WTC11 (cell line): ENCODE data around the gene NTRK1. TPM values are rescaled to one million over a fixed set of nuclear protein-coding genes. Genes with fewer than 3 reads are reported as not detected.

Experiments used
- ATAC-seq: fragments of 200-7000 bp; cut with Tn5 transposase; 2 replicates; pipeline ENCODE4 v1.10.0; 2021; ENCODE audit warnings: mild to moderate bottlenecking, moderate library complexity
- CTCF ChIA-PET: fragments of 300-600 bp; sonication (Branson Sonifier 250); formaldehyde crosslinking; loops from one replicate; lab custom pipeline; 2021; ENCODE audit warnings: antibody characterized with exemption; lab: Charles Lee
- POLR2A ChIA-PET: fragments of 350-600 bp; sonication (Branson Sonifier 250); formaldehyde crosslinking; loops from one replicate; lab custom pipeline; 2021; ENCODE audit warnings: antibody characterized with exemption; lab: Charles Lee
- DNase-seq: peaks from one replicate; pipeline ENCODE4 v3.0.0; 2021; ENCODE audit warnings: low spot score
- H3K27ac Mint-ChIP-seq: 2 replicates; pipeline ENCODE4 v1.8.0; 2021; ENCODE audit warnings: mixed read lengths
- H3K27me3 Mint-ChIP-seq: 2 replicates; pipeline ENCODE4 v1.8.0; 2021; ENCODE audit warnings: low read depth, mild to moderate bottlenecking, moderate library complexity, mixed read lengths
- H3K36me3 Mint-ChIP-seq: 2 replicates; pipeline ENCODE4 v1.8.0; 2021; ENCODE audit warnings: mixed read lengths
- H3K4me1 Mint-ChIP-seq: 2 replicates; pipeline ENCODE4 v1.8.0; 2022; ENCODE audit warnings: mixed read lengths
- H3K4me3 Mint-ChIP-seq: 2 replicates; pipeline ENCODE4 v1.8.0; 2021; ENCODE audit warnings: mild to moderate bottlenecking, moderate library complexity, mixed read lengths
- H3K9me3 Mint-ChIP-seq: 2 replicates; pipeline ENCODE4 v1.8.0; 2021; ENCODE audit warnings: mixed read lengths
- ERG ChIP-seq: fragments of 250-450 bp; sonication (Bioruptor Pico); IDR thresholded peaks from 2 replicates; pipeline ENCODE4 v1.8.0; 2021; ENCODE audit warnings: mild to moderate bottlenecking
- FOXK1 ChIP-seq: sonication (generic); formaldehyde crosslinking; IDR thresholded peaks from 2 replicates; pipeline ENCODE4 v1.8.0; 2022; ENCODE audit warnings: mild to moderate bottlenecking, moderate library complexity, missing genetic modification reagents
- FOXP4 ChIP-seq: sonication (generic); formaldehyde crosslinking; IDR thresholded peaks from 2 replicates; pipeline ENCODE4 v1.8.0; 2022; ENCODE audit warnings: mild to moderate bottlenecking, missing genetic modification reagents
- GABPB1 ChIP-seq: sonication (generic); formaldehyde crosslinking; IDR thresholded peaks from 2 replicates; pipeline ENCODE4 v1.8.1; 2023; ENCODE audit warnings: mild to moderate bottlenecking, missing genetic modification reagents
- MLX ChIP-seq: sonication (generic); formaldehyde crosslinking; IDR thresholded peaks from 2 replicates; pipeline ENCODE4 v1.8.1; 2023; ENCODE audit warnings: mild to moderate bottlenecking, missing genetic modification reagents, moderate library complexity
- NR2C2 ChIP-seq: sonication (generic); formaldehyde crosslinking; IDR thresholded peaks from 2 replicates; pipeline ENCODE4 v1.8.0; 2022; ENCODE audit warnings: mild to moderate bottlenecking, missing genetic modification reagents
- NR3C1 ChIP-seq: sonication (generic); formaldehyde crosslinking; conservative IDR thresholded peaks from 2 replicates; pipeline ENCODE4 v1.8.1; 2023; ENCODE audit warnings: low read depth, mild to moderate bottlenecking, missing genetic modification reagents
- PRRX2 ChIP-seq: fragments of 250-450 bp; sonication (Bioruptor Pico); IDR thresholded peaks from 2 replicates; pipeline ENCODE4 v1.8.0; 2021; ENCODE audit warnings: mild to moderate bottlenecking
- RORB ChIP-seq: fragments of 250-450 bp; sonication (Bioruptor Pico); IDR thresholded peaks from 2 replicates; pipeline ENCODE4 v1.9.0; 2021; ENCODE audit warnings: mild to moderate bottlenecking
- SMAD3 ChIP-seq: sonication (generic); formaldehyde crosslinking; IDR thresholded peaks from 2 replicates; pipeline ENCODE4 v1.8.0; 2022; ENCODE audit warnings: missing genetic modification reagents, mild to moderate bottlenecking, borderline replicate concordance
- SOX15 ChIP-seq: fragments of 250-450 bp; sonication (Bioruptor Pico); IDR thresholded peaks from 2 replicates; pipeline ENCODE4 v1.9.0; 2021; ENCODE audit warnings: mild to moderate bottlenecking
- TCF7 ChIP-seq: sonication (generic); formaldehyde crosslinking; IDR thresholded peaks from 2 replicates; pipeline ENCODE4 v1.8.0; 2022; ENCODE audit warnings: mild to moderate bottlenecking, low read depth, missing genetic modification reagents, moderate library complexity
- TP53 ChIP-seq: sonication (generic); formaldehyde crosslinking; IDR thresholded peaks from 2 replicates; pipeline ENCODE4 v1.8.1; 2023; ENCODE audit warnings: mild to moderate bottlenecking, missing genetic modification reagents
- ZNF281 ChIP-seq: sonication (generic); formaldehyde crosslinking; IDR thresholded peaks from 2 replicates; pipeline ENCODE4 v1.8.0; 2023; ENCODE audit warnings: mild to moderate bottlenecking, missing genetic modification reagents
- ZNF416 ChIP-seq: fragments of 250-450 bp; sonication (Bioruptor Pico); IDR thresholded peaks from 2 replicates; pipeline ENCODE4 v1.9.0; 2021; ENCODE audit warnings: mild to moderate bottlenecking, inconsistent platforms
- ZNF423 ChIP-seq: fragments of 250-450 bp; sonication (Bioruptor Pico); IDR thresholded peaks from 2 replicates; pipeline ENCODE4 v2.1.2; 2022; ENCODE audit warnings: mild to moderate bottlenecking, moderate library complexity
- ZNF671 ChIP-seq: fragments of 250-450 bp; sonication (Bioruptor Pico); IDR thresholded peaks from 2 replicates; pipeline ENCODE4 v1.8.0; 2021; ENCODE audit warnings: mild to moderate bottlenecking
- total RNA-seq: library from RNA; stranded (reverse); gene quantifications from 3 replicates; pipeline ENCODE4 v1.2.3, GENCODE V29; 2021
- TF ChIP-seq, protein P1 (sequence below): fragments of 250-450 bp; sonication (Bioruptor Pico); IDR thresholded peaks from 2 replicates; pipeline ENCODE4 v1.9.0; 2021; ENCODE audit warnings: mild to moderate bottlenecking
- TF ChIP-seq, protein P2 (sequence below): sonication (generic); formaldehyde crosslinking; IDR thresholded peaks from 2 replicates; pipeline ENCODE4 v1.8.1; 2023; ENCODE audit warnings: mild to moderate bottlenecking, moderate library complexity, missing genetic modification reagents
- TF ChIP-seq, protein P3 (sequence below): fragments of 250-450 bp; sonication (Bioruptor Pico); IDR thresholded peaks from 2 replicates; pipeline ENCODE4 v1.9.0; 2021; ENCODE audit warnings: mild to moderate bottlenecking, borderline replicate concordance

Gene NTRK1
- total RNA-seq, 1 experiment from 2014 or later: 0.42 TPM

GRCh38 chr1:156856282-156856785 is 4.3 kb upstream of the NTRK1 start:
- H3K27me3 Mint-ChIP-seq: peaks cover 87% of the 10 kb centered on the region
- H3K4me3 Mint-ChIP-seq: no peak overlapping the region
- H3K36me3 Mint-ChIP-seq: no peaks in the 10 kb centered on the region
- ChIA-PET POLR2A (no interaction called here), CTCF (interaction anchor here (1.3 to 7.8 kb wide), 3 partner anchors 18 to 130 kb away, joined by 3 to 177 read pairs (median 66); no protein-coding TSS in a partner anchor)
- H3K27ac Mint-ChIP-seq: no peak overlapping the region
- DNase-seq (no peak), ATAC-seq (no peak)
- TF ChIP-seq NR2C2 (CRISPR knock-in tag) (no peak), FOXK1 (no peak), GABPB1 (CRISPR knock-in tag) (no peak), NR3C1 (CRISPR knock-in tag) (no peak), ERG (CRISPR knock-in tag) (no peak), ZNF423 (CRISPR knock-in tag) (no peak), ZNF416 (CRISPR knock-in tag) (no peak), PRRX2 (no peak), ZNF281 (CRISPR knock-in tag) (no peak), SMAD3 (no peak), ZNF671 (no peak), MLX (CRISPR knock-in tag) (no peak)
- TF ChIP-seq, protein P1, sequence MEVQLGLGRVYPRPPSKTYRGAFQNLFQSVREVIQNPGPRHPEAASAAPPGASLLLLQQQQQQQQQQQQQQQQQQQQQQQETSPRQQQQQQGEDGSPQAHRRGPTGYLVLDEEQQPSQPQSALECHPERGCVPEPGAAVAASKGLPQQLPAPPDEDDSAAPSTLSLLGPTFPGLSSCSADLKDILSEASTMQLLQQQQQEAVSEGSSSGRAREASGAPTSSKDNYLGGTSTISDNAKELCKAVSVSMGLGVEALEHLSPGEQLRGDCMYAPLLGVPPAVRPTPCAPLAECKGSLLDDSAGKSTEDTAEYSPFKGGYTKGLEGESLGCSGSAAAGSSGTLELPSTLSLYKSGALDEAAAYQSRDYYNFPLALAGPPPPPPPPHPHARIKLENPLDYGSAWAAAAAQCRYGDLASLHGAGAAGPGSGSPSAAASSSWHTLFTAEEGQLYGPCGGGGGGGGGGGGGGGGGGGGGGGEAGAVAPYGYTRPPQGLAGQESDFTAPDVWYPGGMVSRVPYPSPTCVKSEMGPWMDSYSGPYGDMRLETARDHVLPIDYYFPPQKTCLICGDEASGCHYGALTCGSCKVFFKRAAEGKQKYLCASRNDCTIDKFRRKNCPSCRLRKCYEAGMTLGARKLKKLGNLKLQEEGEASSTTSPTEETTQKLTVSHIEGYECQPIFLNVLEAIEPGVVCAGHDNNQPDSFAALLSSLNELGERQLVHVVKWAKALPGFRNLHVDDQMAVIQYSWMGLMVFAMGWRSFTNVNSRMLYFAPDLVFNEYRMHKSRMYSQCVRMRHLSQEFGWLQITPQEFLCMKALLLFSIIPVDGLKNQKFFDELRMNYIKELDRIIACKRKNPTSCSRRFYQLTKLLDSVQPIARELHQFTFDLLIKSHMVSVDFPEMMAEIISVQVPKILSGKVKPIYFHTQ (CRISPR knock-in tag): no peak
- TF ChIP-seq, protein P2, sequence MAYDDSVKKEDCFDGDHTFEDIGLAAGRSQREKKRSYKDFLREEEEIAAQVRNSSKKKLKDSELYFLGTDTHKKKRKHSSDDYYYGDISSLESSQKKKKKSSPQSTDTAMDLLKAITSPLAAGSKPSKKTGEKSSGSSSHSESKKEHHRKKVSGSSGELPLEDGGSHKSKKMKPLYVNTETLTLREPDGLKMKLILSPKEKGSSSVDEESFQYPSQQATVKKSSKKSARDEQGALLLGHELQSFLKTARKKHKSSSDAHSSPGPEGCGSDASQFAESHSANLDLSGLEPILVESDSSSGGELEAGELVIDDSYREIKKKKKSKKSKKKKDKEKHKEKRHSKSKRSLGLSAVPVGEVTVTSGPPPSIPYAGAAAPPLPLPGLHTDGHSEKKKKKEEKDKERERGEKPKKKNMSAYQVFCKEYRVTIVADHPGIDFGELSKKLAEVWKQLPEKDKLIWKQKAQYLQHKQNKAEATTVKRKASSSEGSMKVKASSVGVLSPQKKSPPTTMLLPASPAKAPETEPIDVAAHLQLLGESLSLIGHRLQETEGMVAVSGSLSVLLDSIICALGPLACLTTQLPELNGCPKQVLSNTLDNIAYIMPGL: no peak
- no peaks in the 10 kb centered on the region for H3K9me3 Mint-ChIP-seq
- peaks cover 7% of the 10 kb centered on the region for H3K4me1 Mint-ChIP-seq

- ATAC-seq (no peak), DNase-seq (no peak)
- CTCF ChIA-PET: interaction anchor here (0.8 to 9.9 kb wide), 13 partner anchors 9 to 167 kb away, joined by 3 to 211 read pairs (median 4); partner anchors contain the start of genes ISG20L2, METTL25B and PEAR1
- Mint-ChIP-seq H3K9me3 (no peaks in the 10 kb centered on the region), H3K36me3 (no peaks in the 10 kb centered on the region), H3K4me1 (peaks cover 10% of the 10 kb centered on the region), H3K4me3 (no peak overlapping the region), H3K27ac (no peak overlapping the region), H3K27me3 (peaks cover 90% of the 10 kb centered on the region)
- POLR2A ChIA-PET: interaction anchor here (0.8 kb wide), 1 partner anchor 44 kb away, joined by 3 read pairs; no protein-coding TSS in a partner anchor
- no peak for TF ChIP-seq RORB (CRISPR knock-in tag)
- no peak for TF ChIP-seq SOX15 (CRISPR knock-in tag)
- TF ChIP-seq TP53 (CRISPR knock-in tag): no peak
- TF ChIP-seq, protein P3, sequence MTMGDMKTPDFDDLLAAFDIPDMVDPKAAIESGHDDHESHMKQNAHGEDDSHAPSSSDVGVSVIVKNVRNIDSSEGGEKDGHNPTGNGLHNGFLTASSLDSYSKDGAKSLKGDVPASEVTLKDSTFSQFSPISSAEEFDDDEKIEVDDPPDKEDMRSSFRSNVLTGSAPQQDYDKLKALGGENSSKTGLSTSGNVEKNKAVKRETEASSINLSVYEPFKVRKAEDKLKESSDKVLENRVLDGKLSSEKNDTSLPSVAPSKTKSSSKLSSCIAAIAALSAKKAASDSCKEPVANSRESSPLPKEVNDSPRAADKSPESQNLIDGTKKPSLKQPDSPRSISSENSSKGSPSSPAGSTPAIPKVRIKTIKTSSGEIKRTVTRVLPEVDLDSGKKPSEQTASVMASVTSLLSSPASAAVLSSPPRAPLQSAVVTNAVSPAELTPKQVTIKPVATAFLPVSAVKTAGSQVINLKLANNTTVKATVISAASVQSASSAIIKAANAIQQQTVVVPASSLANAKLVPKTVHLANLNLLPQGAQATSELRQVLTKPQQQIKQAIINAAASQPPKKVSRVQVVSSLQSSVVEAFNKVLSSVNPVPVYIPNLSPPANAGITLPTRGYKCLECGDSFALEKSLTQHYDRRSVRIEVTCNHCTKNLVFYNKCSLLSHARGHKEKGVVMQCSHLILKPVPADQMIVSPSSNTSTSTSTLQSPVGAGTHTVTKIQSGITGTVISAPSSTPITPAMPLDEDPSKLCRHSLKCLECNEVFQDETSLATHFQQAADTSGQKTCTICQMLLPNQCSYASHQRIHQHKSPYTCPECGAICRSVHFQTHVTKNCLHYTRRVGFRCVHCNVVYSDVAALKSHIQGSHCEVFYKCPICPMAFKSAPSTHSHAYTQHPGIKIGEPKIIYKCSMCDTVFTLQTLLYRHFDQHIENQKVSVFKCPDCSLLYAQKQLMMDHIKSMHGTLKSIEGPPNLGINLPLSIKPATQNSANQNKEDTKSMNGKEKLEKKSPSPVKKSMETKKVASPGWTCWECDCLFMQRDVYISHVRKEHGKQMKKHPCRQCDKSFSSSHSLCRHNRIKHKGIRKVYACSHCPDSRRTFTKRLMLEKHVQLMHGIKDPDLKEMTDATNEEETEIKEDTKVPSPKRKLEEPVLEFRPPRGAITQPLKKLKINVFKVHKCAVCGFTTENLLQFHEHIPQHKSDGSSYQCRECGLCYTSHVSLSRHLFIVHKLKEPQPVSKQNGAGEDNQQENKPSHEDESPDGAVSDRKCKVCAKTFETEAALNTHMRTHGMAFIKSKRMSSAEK (CRISPR knock-in tag): no peak
- no peak for TF ChIP-seq FOXP4 (CRISPR knock-in tag)
- no peak for TF ChIP-seq SMAD3
- no peak for TF ChIP-seq TCF7 (CRISPR knock-in tag)
These were observed 3.1 kb upstream of the NTRK1 start for GRCh38 chr1:156857532-156857931.
